K562 (cell line): ENCODE measurements around the gene HPDL. TPM values are rescaled to one million over a fixed set of nuclear protein-coding genes. Genes with fewer than 3 reads are reported as not detected.
A peak's percentile ranks its signal among the peaks of the same experiment; 100 is the strongest.

Experiments
- ATAC-seq: fragments of 200-7000 bp; cut with Tn5 transposase; 3 replicates; pipeline ENCODE4 v1.9.1; 2020; ENCODE audit warnings: moderate library complexity
- BruUV-seq: library from RNA; stranded (reverse); fragments of 400-500 nt; replicated peaks from 2 replicates; lab custom pipeline; 2021; lab: Mats Ljungman, UMichigan
- CTCF ChIA-PET: fragments of 300-600 bp; formaldehyde crosslinking; extraction: SDS; loops from one replicate; lab custom pipeline; 2021; ENCODE audit warnings: low intra/inter-chr PET ratio; lab: Yijun Ruan, JAX
- POLR2A ChIA-PET: fragments of 300-600, 350-650 bp; sonication (Branson Sonifier 250); formaldehyde crosslinking; extraction: SDS; loops from one replicate; lab custom pipeline; 2021; ENCODE audit warnings: antibody characterized with exemption, inconsistent platforms; lab: Yijun Ruan, JAX
- DNase-seq, 4 experiments: peaks; one replicate each; pipeline versions ENCODE4 v3.0.0 to v3.0.0-alpha.2; 2011 to 2018; ENCODE audit warnings: low spot score in 3 of 4, mixed read lengths in 3 of 4; ENCODE audit errors: extremely low read depth in 1 of 4
- FAIRE-seq: peaks from 2 replicates; lab custom pipeline; 2011; peaks lifted over from hg19 to GRCh38; lab: Jason Lieb, UNC
- H2AFZ ChIP-seq: 2 replicates; pipeline ENCODE4 v1.6.0; 2011; ENCODE audit warnings: low read depth, low read length, control low read depth, inconsistent platforms
- H3K27ac ChIP-seq: fragments of 200-600 bp; 3 replicates; pipeline ENCODE4 v1.8.0; 2011; ENCODE audit warnings: low read depth, mild to moderate bottlenecking, control low read depth, inconsistent platforms, low read length, moderate library complexity, mixed read lengths; ENCODE audit errors: extremely low read depth
- H3K27me3 ChIP-seq, 2 experiments: fragments of 300-600 bp in 1 of 2; 2 replicates in 1 of 2; 3 replicates in 1 of 2; pipeline versions ENCODE4 v1.6.0 to v1.8.0; 2011; ENCODE audit warnings: inconsistent platforms in 2 of 2, low read length in 2 of 2, mild to moderate bottlenecking in 1 of 2, mixed read lengths in 1 of 2, moderate library complexity in 1 of 2; ENCODE audit not compliant: control insufficient read depth in 2 of 2, insufficient read depth in 2 of 2
- H3K36me3 ChIP-seq: fragments of 300-600 bp; 3 replicates; pipeline ENCODE4 v1.8.0; 2011; ENCODE audit warnings: mild to moderate bottlenecking, low read length, inconsistent platforms; ENCODE audit not compliant: control insufficient read depth, insufficient read depth
- H3K4me1 ChIP-seq, 2 experiments: fragments of 200-600 bp in 1 of 2; replicated peaks in 1 of 2; 2 replicates in 1 of 2; 3 replicates in 1 of 2; pipeline versions ENCODE4 v1.5.1 to v1.8.0; 2011; ENCODE audit warnings: inconsistent platforms in 2 of 2, low read length in 2 of 2, mild to moderate bottlenecking in 1 of 2, mixed read lengths in 1 of 2, moderate library complexity in 1 of 2; ENCODE audit not compliant: control insufficient read depth in 2 of 2, insufficient read depth in 2 of 2
- H3K4me2 ChIP-seq: 2 replicates; pipeline ENCODE4 v1.6.1; 2011; ENCODE audit warnings: low read length, control low read depth, inconsistent platforms, mixed read lengths; ENCODE audit not compliant: insufficient read depth
- H3K4me3 ChIP-seq: fragments of 200-600 bp; sonication (generic), shearing (Covaris generic); 2 replicates; pipeline ENCODE4 v1.5.1; 2016; ENCODE audit warnings: control low read depth, inconsistent platforms
- H3K79me2 ChIP-seq: fragments of 200-600 bp; 3 replicates; pipeline ENCODE4 v1.8.0; 2011; ENCODE audit warnings: low read length, inconsistent platforms; ENCODE audit not compliant: control insufficient read depth, insufficient read depth
- H3K9ac ChIP-seq, 2 experiments: 2 replicates each; pipeline versions ENCODE4 v1.6.0 to v1.6.1; 2011; ENCODE audit warnings: low read depth in 2 of 2, low read length in 2 of 2, control low read depth in 1 of 2, inconsistent platforms in 1 of 2, mild to moderate bottlenecking in 1 of 2, mixed read lengths in 1 of 2; ENCODE audit not compliant: insufficient read depth in 1 of 2
- H3K9me1 ChIP-seq: one replicate; pipeline ENCODE4 v1.6.0; 2011; ENCODE audit warnings: inconsistent platforms, mild to moderate bottlenecking, low read length, moderate library complexity; ENCODE audit not compliant: control insufficient read depth, insufficient read depth
- H3K9me3 ChIP-seq: replicated peaks from 2 replicates; pipeline ENCODE4 v1.5.1; 2011; ENCODE audit warnings: low read depth, low read length, inconsistent platforms; ENCODE audit not compliant: control insufficient read depth, insufficient read depth
- H4K20me1 ChIP-seq: replicated peaks from 2 replicates; pipeline ENCODE4 v1.6.1; 2011; ENCODE audit warnings: low read length, inconsistent platforms, mixed read lengths; ENCODE audit not compliant: control insufficient read depth, insufficient read depth
- BRCA1 ChIP-seq, 2 experiments: fragments of 450-650 bp in 1 of 2; sonication (generic) in 1 of 2; formaldehyde crosslinking in 1 of 2; IDR thresholded peaks; 2 replicates each; pipeline versions ENCODE4 v1.5.0 to v1.6.1; 2017 to 2020; ENCODE audit warnings: mild to moderate bottlenecking in 1 of 2, missing genetic modification reagents in 1 of 2
- HDAC8 ChIP-seq: fragments of 450-650 bp; IDR thresholded peaks from 2 replicates; pipeline ENCODE4 v1.6.1; 2016; ENCODE audit warnings: mild to moderate bottlenecking, missing genetic modification characterization, moderate library complexity, missing compliant biosample characterization
- KLF10 ChIP-seq: fragments of 250-450 bp; sonication (Bioruptor Pico); IDR thresholded peaks from 2 replicates; pipeline ENCODE4 v1.6.1; 2021; ENCODE audit warnings: matching md5 sums
- NFE2 ChIP-seq: IDR thresholded peaks from 2 replicates; pipeline ENCODE4 v1.6.1; 2014; ENCODE audit warnings: antibody characterized with exemption, low read depth
- POU5F1 ChIP-seq: fragments of 150-350 bp; IDR thresholded peaks from 2 replicates; pipeline ENCODE4 v1.6.1; 2014; ENCODE audit warnings: borderline replicate concordance, low read length, low read depth, mild to moderate bottlenecking; ENCODE audit not compliant: partially characterized antibody
- RB1 ChIP-seq: fragments of 450-650 bp; IDR thresholded peaks from 2 replicates; pipeline ENCODE4 v1.6.1; 2017; ENCODE audit warnings: low read depth, mild to moderate bottlenecking
- TRIM24 ChIP-seq, 2 experiments: fragments of 450-650 bp; IDR thresholded peaks; 2 replicates each; pipeline ENCODE4 v1.6.1; 2016
- ZNF644 ChIP-seq: fragments of 200-800 bp; sonication (Bioruptor generic); IDR thresholded peaks from 2 replicates; pipeline ENCODE4 v1.6.1; 2016; ENCODE audit warnings: low read depth, missing genetic modification characterization, missing compliant biosample characterization
- WGBS: fragments of 100-300 bp; shearing (Covaris generic); methylation state at CpG from one replicate; pipeline ENCODE4 v1.1.6; 2016; ENCODE audit warnings: low coverage, mixed read lengths; ENCODE audit not compliant: insufficient coverage; ENCODE audit errors: missing lambda C conversion rate; 5-methylcytosine and 5-hydroxymethylcytosine counted together
- in situ Hi-C: fragments of 300-500 bp; cut with MboI; formaldehyde crosslinking; loops from 4 replicates; pipeline ENCODE4 v1.15.0; 2018; ENCODE audit warnings: inconsistent platforms, mixed read lengths
- intact Hi-C: fragments of 100-400 bp; cut with micrococcal nuclease; formaldehyde crosslinking; loops from 2 replicates; pipeline ENCODE4 v1.14.2; 2022
- polyA plus RNA-seq, 8 experiments: library from polyadenylated mRNA; depleted of rRNA in 4 of 8; stranded (reverse) in 5 of 8; unstranded in 3 of 8; fragments of >200 nt; fragmentation: Nextera tagmentation in 2 of 8; fragmentation: Illumina TruSeq in 1 of 8; extraction: Ambion mirVana in 2 of 8; extraction: Trizol in 1 of 8; gene quantifications; 2 replicates each; pipeline versions ENCODE4 v1.2.1 to v1.2.3, GENCODE V29; 2011 to 2014; ENCODE audit warnings: inconsistent platforms in 1 of 8, missing spikeins in 1 of 8
- total RNA-seq, 7 experiments: library from RNA; depleted of rRNA in 6 of 7; stranded (reverse); fragments of >200 nt in 6 of 7; fragmentation: Illumina TruSeq in 2 of 7; extraction: Trizol in 2 of 7; gene quantifications; 2 replicates each; pipeline versions ENCODE4 v1.2.1 to v1.2.3, GENCODE V29; 2011 to 2021; ENCODE audit warnings: low replicate concordance in 1 of 7
- TF ChIP-seq, protein P1 (sequence below): fragments of 200-400 bp; formaldehyde crosslinking; IDR thresholded peaks from 2 replicates; pipeline ENCODE4 v1.6.1; 2017; ENCODE audit warnings: mild to moderate bottlenecking, low read depth, low read length, moderate library complexity
- TF ChIP-seq, protein P2 (sequence below), 2 experiments: fragments of 450-650 bp; formaldehyde crosslinking in 1 of 2; IDR thresholded peaks; 2 replicates each; pipeline versions ENCODE4 v1.4.0 to v1.6.1; 2014 to 2020; ENCODE audit warnings: mild to moderate bottlenecking in 2 of 2, borderline replicate concordance in 1 of 2, low read depth in 1 of 2

Gene HPDL
- total and polyA plus RNA-seq, 9 of the 15 experiments (the other 6 are each of a cell fraction or from before 2014, with no cell fraction given): not detected

DNA sequence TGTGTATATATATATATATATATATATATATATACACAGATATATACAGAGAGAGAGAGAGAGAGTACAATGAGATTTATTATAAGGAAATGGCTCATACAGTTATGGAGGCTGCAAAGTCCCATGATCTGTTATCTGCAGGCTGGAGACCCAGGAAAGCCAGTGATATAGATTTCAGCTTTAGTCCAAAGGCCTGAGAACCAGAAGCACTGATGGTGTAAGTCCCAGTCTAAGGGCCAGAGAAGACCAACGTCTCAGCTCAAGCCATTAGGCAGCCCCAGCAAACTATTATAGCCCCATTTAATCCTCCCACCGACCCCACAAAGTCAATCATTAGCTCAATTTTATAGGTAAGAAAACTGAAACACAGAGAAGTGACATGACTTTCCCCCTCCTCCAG is 35.0 kb upstream of the HPDL start:
- Histone ChIP-seq H3K9me1 (no peaks in the 10 kb centered on the region), H3K79me2 (no peaks in the 10 kb centered on the region), H2AFZ (0 out of 2 replicates have a peak overlapping the region, but pooled peaks have one; percentile 12), H3K27ac (no peak overlapping the region), H3K4me1 (no peaks in the 10 kb centered on the region; a peak in 1 of 5 replicates), H3K9me3 (no peaks in the 10 kb centered on the region), H3K4me3 (no peak overlapping the region), H3K9ac (no peak overlapping the region), H3K36me3 (no peaks in the 10 kb centered on the region), H4K20me1 (no peaks in the 10 kb centered on the region), H3K4me2 (no peak overlapping the region), H3K27me3 (no peaks in the 10 kb centered on the region)
- WGBS: 6% methylated on average over 2 of the region's 2 CpGs
- in situ Hi-C loops: no loop called here
- CTCF ChIA-PET: no interaction called here
- POLR2A ChIA-PET: interaction anchor here (0.6 to 1.6 kb wide), 12 partner anchors 8 to 570 kb away, joined by 3 to 8 read pairs (median 4); partner anchors contain the start of gene UROD
- no TSS peak for BruUV-seq
- no peak for DNase-seq
- ATAC-seq: no peak
- intact Hi-C loops: loop anchor here (5.0 kb wide), 1 partner anchor 79 kb away; no protein-coding TSS in a partner anchor
- no peak for FAIRE-seq
- TF ChIP-seq BRCA1 (IDR thresholded peaks at IDR 0.05): no peak
- TF ChIP-seq BRCA1 (CRISPR knock-in tag; IDR thresholded peaks at IDR 0.05): no peak
- TF ChIP-seq, protein P1, sequence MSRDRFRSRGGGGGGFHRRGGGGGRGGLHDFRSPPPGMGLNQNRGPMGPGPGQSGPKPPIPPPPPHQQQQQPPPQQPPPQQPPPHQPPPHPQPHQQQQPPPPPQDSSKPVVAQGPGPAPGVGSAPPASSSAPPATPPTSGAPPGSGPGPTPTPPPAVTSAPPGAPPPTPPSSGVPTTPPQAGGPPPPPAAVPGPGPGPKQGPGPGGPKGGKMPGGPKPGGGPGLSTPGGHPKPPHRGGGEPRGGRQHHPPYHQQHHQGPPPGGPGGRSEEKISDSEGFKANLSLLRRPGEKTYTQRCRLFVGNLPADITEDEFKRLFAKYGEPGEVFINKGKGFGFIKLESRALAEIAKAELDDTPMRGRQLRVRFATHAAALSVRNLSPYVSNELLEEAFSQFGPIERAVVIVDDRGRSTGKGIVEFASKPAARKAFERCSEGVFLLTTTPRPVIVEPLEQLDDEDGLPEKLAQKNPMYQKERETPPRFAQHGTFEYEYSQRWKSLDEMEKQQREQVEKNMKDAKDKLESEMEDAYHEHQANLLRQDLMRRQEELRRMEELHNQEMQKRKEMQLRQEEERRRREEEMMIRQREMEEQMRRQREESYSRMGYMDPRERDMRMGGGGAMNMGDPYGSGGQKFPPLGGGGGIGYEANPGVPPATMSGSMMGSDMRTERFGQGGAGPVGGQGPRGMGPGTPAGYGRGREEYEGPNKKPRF: no peak
- no peak for TF ChIP-seq RB1
- TF ChIP-seq ZNF644 (tag): no peak
- TF ChIP-seq HDAC8 (tag): no peak
- no peak for TF ChIP-seq POU5F1
- TF ChIP-seq NFE2: no peak
- TF ChIP-seq KLF10: no peak
- TF ChIP-seq TRIM24 (IDR thresholded peaks at IDR 0.05): no peak
- TF ChIP-seq, protein P2, sequence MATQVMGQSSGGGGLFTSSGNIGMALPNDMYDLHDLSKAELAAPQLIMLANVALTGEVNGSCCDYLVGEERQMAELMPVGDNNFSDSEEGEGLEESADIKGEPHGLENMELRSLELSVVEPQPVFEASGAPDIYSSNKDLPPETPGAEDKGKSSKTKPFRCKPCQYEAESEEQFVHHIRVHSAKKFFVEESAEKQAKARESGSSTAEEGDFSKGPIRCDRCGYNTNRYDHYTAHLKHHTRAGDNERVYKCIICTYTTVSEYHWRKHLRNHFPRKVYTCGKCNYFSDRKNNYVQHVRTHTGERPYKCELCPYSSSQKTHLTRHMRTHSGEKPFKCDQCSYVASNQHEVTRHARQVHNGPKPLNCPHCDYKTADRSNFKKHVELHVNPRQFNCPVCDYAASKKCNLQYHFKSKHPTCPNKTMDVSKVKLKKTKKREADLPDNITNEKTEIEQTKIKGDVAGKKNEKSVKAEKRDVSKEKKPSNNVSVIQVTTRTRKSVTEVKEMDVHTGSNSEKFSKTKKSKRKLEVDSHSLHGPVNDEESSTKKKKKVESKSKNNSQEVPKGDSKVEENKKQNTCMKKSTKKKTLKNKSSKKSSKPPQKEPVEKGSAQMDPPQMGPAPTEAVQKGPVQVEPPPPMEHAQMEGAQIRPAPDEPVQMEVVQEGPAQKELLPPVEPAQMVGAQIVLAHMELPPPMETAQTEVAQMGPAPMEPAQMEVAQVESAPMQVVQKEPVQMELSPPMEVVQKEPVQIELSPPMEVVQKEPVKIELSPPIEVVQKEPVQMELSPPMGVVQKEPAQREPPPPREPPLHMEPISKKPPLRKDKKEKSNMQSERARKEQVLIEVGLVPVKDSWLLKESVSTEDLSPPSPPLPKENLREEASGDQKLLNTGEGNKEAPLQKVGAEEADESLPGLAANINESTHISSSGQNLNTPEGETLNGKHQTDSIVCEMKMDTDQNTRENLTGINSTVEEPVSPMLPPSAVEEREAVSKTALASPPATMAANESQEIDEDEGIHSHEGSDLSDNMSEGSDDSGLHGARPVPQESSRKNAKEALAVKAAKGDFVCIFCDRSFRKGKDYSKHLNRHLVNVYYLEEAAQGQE (IDR thresholded peaks at IDR 0.05; ENCODE audit: borderline replicate concordance): no peak
- TF ChIP-seq, protein P2 (CRISPR knock-in tag; IDR thresholded peaks at IDR 0.05; ENCODE audit: low read depth): no peak
